Heart left ventricle (tissue), 16 donors: ENCODE measurements around the gene TYSND1. TPM values are rescaled to one million over a fixed set of nuclear protein-coding genes. Genes with fewer than 3 reads are reported as not detected.
"Not testable (repeated sequence)": the region's sequence is repeated elsewhere in the genome, so short reads cannot be mapped to it uniquely, and the experiment has no call there.

ENCODE experiments used
- ATAC-seq, 4 donors: fragments of 200-7000 bp; cut with Tn5 transposase; one replicate each; pipeline ENCODE4 v1.9.1; 2020 to 2022; ENCODE audit warnings: moderate library complexity in 4 of 4, mild to moderate bottlenecking in 3 of 4, moderate number of reproducible peaks in 1 of 4
- DNase-seq, 5 donors: peaks; one replicate each; pipeline ENCODE4 v3.0.0-alpha.2; 2020
- H3K27ac ChIP-seq, 12 donors: fragments of 200-600 bp; sonication (generic) in 4 of 12; one replicate each; pipeline versions ENCODE4 v1.5.0 to v1.8.0; 2016 to 2022; ENCODE audit warnings: mild to moderate bottlenecking in 2 of 12
- H3K27me3 ChIP-seq, 9 donors: fragments of 200-600 bp; sonication (generic) in 2 of 9; one replicate each; pipeline versions ENCODE4 v1.5.1 to v1.8.0; 2016 to 2022; ENCODE audit warnings: mild to moderate bottlenecking in 3 of 9
- H3K36me3 ChIP-seq, 9 donors: fragments of 200-600 bp; sonication (generic) in 2 of 9; one replicate each; pipeline versions ENCODE4 v1.5.0 to v1.8.0; 2018 to 2022; ENCODE audit warnings: mild to moderate bottlenecking in 2 of 9
- H3K4me1 ChIP-seq, 12 donors: fragments of 200-600 bp; sonication (generic) in 4 of 12; one replicate each; pipeline versions ENCODE4 v1.5.0 to v1.8.0; 2016 to 2022; ENCODE audit warnings: mild to moderate bottlenecking in 3 of 12
- H3K4me3 ChIP-seq, 12 donors: fragments of 200-600 bp; sonication (generic) in 4 of 12; one replicate each; pipeline versions ENCODE4 v1.5.0 to v1.8.0; 2017 to 2022; ENCODE audit warnings: mild to moderate bottlenecking in 9 of 12, moderate library complexity in 4 of 12
- H3K9me3 ChIP-seq, 12 donors: fragments of 200-600 bp; sonication (generic) in 4 of 12; one replicate each; pipeline versions ENCODE4 v1.5.0 to v1.8.0; 2016 to 2022; ENCODE audit warnings: mild to moderate bottlenecking in 1 of 12
- POLR2A ChIP-seq, 2 donors: fragments of 450-650 bp; IDR thresholded peaks; one replicate each; pipeline ENCODE4 v1.6.1; 2017; ENCODE audit warnings: antibody characterized with exemption in 2 of 2, mild to moderate bottlenecking in 2 of 2, moderate library complexity in 2 of 2
- WGBS, 4 donors: extraction: QIAGEN DNeasy Blood & Tissue Kit in 2 of 4; methylation state at CpG; one replicate each; pipeline versions ENCODE4 v1.1.5 to v1.1.7; 2013 to 2018; 5-methylcytosine and 5-hydroxymethylcytosine counted together
- intact Hi-C, 10 donors: fragments of 100-400 bp; cut with DNase I; formaldehyde crosslinking; loops; one replicate each; pipeline versions ENCODE4 v1.11.1 to v1.14.2; 2022
- polyA plus RNA-seq, 2 donors: library from polyadenylated mRNA; stranded (reverse); fragments of 200-250 nt; gene quantifications; one replicate each; pipeline ENCODE4 v1.2.3, GENCODE V29; 2013
- total RNA-seq, 9 donors: library from RNA; depleted of rRNA in 2 of 9; stranded (reverse); fragments of >200 nt in 2 of 9; fragmentation: NEBNext Ultra II Directional in 3 of 9; extraction: Animal tissue kit (Norgen Biotek cat#: 25700) in 3 of 9; gene quantifications; one replicate each; pipeline versions ENCODE4 v1.1.0 to v1.2.4, GENCODE V29; 2016 to 2023
- TF ChIP-seq, protein P1 (sequence below), 12 donors: fragments of 200-600 bp; sonication (generic) in 4 of 12; IDR thresholded peaks; one replicate each; pipeline versions ENCODE4 v1.5.0 to v1.8.0; 2018 to 2022; ENCODE audit warnings: antibody characterized with exemption in 12 of 12, mild to moderate bottlenecking in 5 of 12
- donor health status: ischemic (EF 13 %, LVEDD 7.1; RV severe dilation, severe dysfunction).
- donor health status: healthy with polysubstance abuse.
- donor health status: DM: no; HTN: yes; CAD: no.
- donor health status: DM: no; HTN: no; CAD: no.
- donor health status: ischemic (EF 25% LVEDD 6.9; RV normal size, moderate dysfunction).
- donor health status: ischemic (EF 25% LVEDD 5.7; RV mildly dilated, moderate dysfunction).
- donor health status: healthy.
- donor health status: DM: yes; HTN: yes; CAD: no.
- donor health status: ischemic (EF 35%, LVEDD 5.7; RV mildly dilated, moderate dysfunction).
- donor health status: nonischemic (EF 11% LVEDD 7.7; RV severe dilation, severe dysfunction).
- donor health status: DM: yes; HTN: yes; CAD: no.
- donor health status: PGD.
- donor health status: ischemic (EF 29% LVEDD 5.4; RV normal size, mild dysfunction).
- donor health status: nonischemic (EF 23%, LVEDD 6.1; RV moderate dilation, normal function).

The TYSND1 gene
- total and polyA plus RNA-seq, 11 donors: 2.5 to 9.6 (median 5.1) TPM

DNA sequence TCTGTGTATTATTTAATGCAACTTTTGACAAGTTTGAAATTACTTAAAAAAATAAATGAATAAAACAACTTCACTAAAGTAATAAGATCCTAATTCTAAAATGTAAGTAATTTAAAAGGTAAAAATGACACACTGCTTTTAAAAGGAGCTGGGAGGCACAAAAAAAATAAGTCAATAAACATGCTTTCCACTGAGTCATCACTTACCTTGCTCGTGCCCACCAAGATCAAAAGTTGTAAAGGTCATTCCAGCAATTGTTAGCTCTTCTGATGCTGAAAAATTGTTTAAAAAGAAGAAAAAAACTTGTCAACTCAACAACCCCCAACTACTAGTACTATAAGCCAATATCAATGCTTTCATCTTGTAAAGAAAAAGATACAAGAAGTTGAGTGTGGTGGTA, 14.3 kb upstream of the TYSND1 start:
- no peak overlapping the region for H3K4me3 ChIP-seq
- H3K27ac ChIP-seq: no peak overlapping the region
- 70 to 80% (median 75%) methylated on average over 1 of the region's 1 CpG for WGBS, 4 donors
- DNase-seq (no peak), ATAC-seq (no peak)
- no peaks in the 10 kb centered on the region for H3K27me3 ChIP-seq
- H3K9me3 ChIP-seq: no peaks in the 10 kb centered on the region
- H3K4me1 ChIP-seq: peaks cover 0 to 51% (median 30%) of the 10 kb centered on the region in 12 donors
- no peak for TF ChIP-seq POLR2A (IDR thresholded peaks at IDR 0.05)
- TF ChIP-seq, protein P1, sequence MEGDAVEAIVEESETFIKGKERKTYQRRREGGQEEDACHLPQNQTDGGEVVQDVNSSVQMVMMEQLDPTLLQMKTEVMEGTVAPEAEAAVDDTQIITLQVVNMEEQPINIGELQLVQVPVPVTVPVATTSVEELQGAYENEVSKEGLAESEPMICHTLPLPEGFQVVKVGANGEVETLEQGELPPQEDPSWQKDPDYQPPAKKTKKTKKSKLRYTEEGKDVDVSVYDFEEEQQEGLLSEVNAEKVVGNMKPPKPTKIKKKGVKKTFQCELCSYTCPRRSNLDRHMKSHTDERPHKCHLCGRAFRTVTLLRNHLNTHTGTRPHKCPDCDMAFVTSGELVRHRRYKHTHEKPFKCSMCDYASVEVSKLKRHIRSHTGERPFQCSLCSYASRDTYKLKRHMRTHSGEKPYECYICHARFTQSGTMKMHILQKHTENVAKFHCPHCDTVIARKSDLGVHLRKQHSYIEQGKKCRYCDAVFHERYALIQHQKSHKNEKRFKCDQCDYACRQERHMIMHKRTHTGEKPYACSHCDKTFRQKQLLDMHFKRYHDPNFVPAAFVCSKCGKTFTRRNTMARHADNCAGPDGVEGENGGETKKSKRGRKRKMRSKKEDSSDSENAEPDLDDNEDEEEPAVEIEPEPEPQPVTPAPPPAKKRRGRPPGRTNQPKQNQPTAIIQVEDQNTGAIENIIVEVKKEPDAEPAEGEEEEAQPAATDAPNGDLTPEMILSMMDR (IDR thresholded peaks at IDR 0.05): no peak
- intact Hi-C loops: no loop called here
- peaks cover 0 to 72% (median 64%) of the 10 kb centered on the region in 9 donors for H3K36me3 ChIP-seq

DNA sequence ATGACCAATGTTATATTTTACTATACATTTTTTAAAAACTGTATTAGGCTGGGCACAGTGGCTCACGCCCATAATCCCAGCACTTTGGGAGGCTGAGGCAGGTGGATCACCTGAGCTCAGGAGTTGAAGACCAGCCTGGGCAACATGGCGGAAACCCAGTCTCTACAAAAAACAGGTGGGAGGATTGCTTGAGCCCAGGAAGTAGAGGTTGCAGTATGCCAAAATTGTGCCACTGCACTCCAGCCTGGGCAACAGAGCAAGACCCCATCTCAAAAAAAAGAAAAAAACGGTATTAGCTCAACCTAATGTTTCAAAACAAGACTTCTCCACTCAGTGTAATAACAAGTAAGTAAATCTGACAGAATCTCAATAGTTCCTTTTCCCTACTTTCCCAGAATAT, 12.9 kb upstream of the TYSND1 start:
- ATAC-seq, H3K27ac ChIP-seq, H3K27me3 ChIP-seq, H3K4me3 ChIP-seq, H3K9me3 ChIP-seq, DNase-seq, intact Hi-C loops: not testable (repeated sequence)
- H3K36me3 ChIP-seq: peaks cover 3 to 81% (median 71%) of the 10 kb centered on the region in 9 donors
- H3K4me1 ChIP-seq: peaks cover 0 to 43% (median 25%) of the 10 kb centered on the region in 12 donors
- WGBS, 4 donors: 30 to 97% (median 96%) methylated on average over 3 of the region's 3 CpGs

DNA sequence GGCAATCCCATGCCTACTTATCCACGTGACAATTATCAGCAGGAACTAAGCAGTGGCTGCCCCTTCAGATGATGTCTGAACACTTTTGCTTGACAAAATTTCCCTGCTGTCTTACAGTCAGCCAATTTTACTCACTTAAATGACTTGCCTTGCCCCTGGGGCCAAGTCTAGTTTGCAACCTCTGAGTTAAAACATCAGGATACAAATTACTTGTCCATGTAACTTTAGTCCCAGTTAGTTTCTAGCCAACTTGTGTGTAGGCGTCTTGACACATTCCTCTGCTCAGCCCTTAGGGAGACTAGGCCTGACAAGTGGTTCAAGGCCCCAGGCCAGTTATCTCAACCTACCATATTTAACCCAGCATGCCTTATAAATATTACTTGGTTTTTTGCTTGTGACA, 11.6 kb upstream of the TYSND1 start:
- intact Hi-C loops: no loop called here
- Histone ChIP-seq H3K36me3 (peaks cover 3 to 89% (median 84%) of the 10 kb centered on the region in 9 donors), H3K27ac (no peak overlapping the region), H3K9me3 (no peaks in the 10 kb centered on the region), H3K4me3 (no peak overlapping the region), H3K27me3 (no peaks in the 10 kb centered on the region), H3K4me1 (peaks cover 0 to 32% (median 16%) of the 10 kb centered on the region in 12 donors)
- ATAC-seq (peak in 3 of 4 donors; percentile 52 to 74 (median 68)), DNase-seq (no peak)
- 40 to 53% (median 49%) methylated on average over 2 of the region's 2 CpGs for WGBS, 4 donors
- TF ChIP-seq, protein P1 (IDR thresholded peaks at IDR 0.05): no peak
- TF ChIP-seq POLR2A (IDR thresholded peaks at IDR 0.05): no peak

DNA sequence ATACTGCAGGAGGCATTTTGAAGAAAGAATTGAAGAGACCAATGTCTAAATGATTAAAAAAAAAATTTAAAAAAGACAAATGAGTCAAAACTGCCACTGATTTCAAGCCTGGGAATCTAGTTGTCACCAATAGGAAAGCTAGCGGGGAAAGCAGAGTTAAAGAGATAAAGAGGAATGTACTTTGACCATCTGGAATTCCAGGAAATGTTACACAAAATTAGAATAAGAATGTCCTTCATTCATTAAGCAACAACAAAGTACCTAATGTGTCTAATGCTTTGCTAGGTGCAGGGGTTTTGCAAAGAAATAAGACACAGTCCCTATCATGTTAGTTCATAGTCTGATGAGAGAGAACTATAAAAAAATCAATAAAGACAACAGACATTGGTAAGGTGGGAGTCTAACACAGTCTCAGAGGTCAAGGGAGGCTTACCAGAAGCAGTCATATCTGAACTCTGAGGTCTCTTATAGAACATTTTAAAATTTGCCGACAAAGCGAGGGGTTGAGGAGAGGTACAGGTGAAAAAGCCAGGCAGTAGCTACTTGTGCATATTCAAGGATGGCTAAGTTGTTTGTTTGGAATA, 8.8 kb upstream of the TYSND1 start:
- WGBS, 4 donors: 62 to 82% (median 70%) methylated on average over 3 of the region's 3 CpGs
- intact Hi-C loops: no loop called here
- Histone ChIP-seq H3K27ac (no peak overlapping the region), H3K4me3 (no peak overlapping the region), H3K4me1 (peaks cover 0 to 14% (median 1%) of the 10 kb centered on the region in 12 donors), H3K9me3 (no peaks in the 10 kb centered on the region), H3K36me3 (peaks cover 3 to 100% (median 97%) of the 10 kb centered on the region in 9 donors), H3K27me3 (no peaks in the 10 kb centered on the region)
- TF ChIP-seq, protein P1 (IDR thresholded peaks at IDR 0.05): no peak
- TF ChIP-seq POLR2A (IDR thresholded peaks at IDR 0.05): no peak
- DNase-seq (no peak), ATAC-seq (no peak)

DNA sequence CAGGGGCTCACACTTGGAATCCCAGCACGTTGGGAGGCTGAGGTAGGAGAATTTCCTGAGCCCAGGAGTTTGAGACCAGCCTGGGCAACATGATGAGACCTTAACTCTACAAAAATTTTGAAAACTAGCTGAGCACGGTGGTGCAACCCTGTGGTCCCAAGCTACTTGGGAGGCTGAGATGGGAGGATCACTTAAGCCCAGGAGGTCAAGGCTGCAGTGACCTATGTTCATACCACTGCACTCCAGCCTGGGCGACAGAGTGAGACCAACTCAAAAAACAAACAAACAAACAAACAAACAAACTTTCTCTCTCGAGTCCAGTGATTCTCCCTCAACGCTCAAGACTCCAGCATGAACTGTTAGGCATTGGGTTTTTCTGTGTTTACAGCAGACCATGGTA, 2.0 kb upstream of the TYSND1 start:
- 89 to 95% (median 93%) methylated on average over 5 of the region's 5 CpGs for WGBS, 4 donors
- intact Hi-C loops: no loop called here
- no peak for DNase-seq
- no peak overlapping the region for H3K4me3 ChIP-seq
- H3K36me3 ChIP-seq: peaks cover 0 to 54% (median 38%) of the 10 kb centered on the region in 9 donors
- H3K4me1 ChIP-seq: peaks cover 0 to 33% (median 15%) of the 10 kb centered on the region in 12 donors
- no peak overlapping the region for H3K27ac ChIP-seq
- H3K27me3 ChIP-seq: no peaks in the 10 kb centered on the region
- no peak for TF ChIP-seq POLR2A (IDR thresholded peaks at IDR 0.05)
- TF ChIP-seq, protein P1 (IDR thresholded peaks at IDR 0.05): no peak
- no peak for ATAC-seq
- H3K9me3 ChIP-seq: no peaks in the 10 kb centered on the region
